Pancreas (tissue), 10 donors: Measurements from ENCODE around the gene STX18. TPM values are rescaled to one million over a fixed set of nuclear protein-coding genes. Genes with fewer than 3 reads are reported as not detected.

Experiments used
- ATAC-seq, 4 donors: fragments of 200-7000 bp; cut with Tn5 transposase; one replicate each; pipeline versions ENCODE4 v1.8.0 to v1.9.1; 2020; ENCODE audit warnings: mild to moderate bottlenecking in 4 of 4, moderate library complexity in 4 of 4
- DNase-seq, 6 donors: peaks; one replicate each; pipeline ENCODE4 v3.0.0-alpha.2; 2020
- FAIRE-seq: peaks from 2 replicates; lab custom pipeline; 2012; peaks lifted over from hg19 to GRCh38; lab: Jason Lieb, UNC
- H3K27ac ChIP-seq, 4 donors: fragments of 200-600 bp; sonication (generic); 1 replicate in 3 of 4; 2 replicates in 1 of 4; pipeline versions ENCODE4 v1.5.0 to v1.8.0; 2020
- H3K27me3 ChIP-seq, 4 donors: fragments of 200-600 bp; one replicate each; pipeline ENCODE4 v1.8.0; 2021
- H3K36me3 ChIP-seq, 3 donors: fragments of 200-600 bp; sonication (generic) in 1 of 3; one replicate each; pipeline versions ENCODE4 v1.5.0 to v1.8.0; 2020 to 2021
- H3K4me1 ChIP-seq, 3 donors: fragments of 200-600 bp; one replicate each; pipeline ENCODE4 v1.8.0; 2021
- H3K4me3 ChIP-seq, 4 donors: fragments of 200-600 bp; sonication (generic) in 2 of 4; one replicate each; pipeline versions ENCODE4 v1.5.0 to v1.8.0; 2020 to 2021
- H3K9me3 ChIP-seq, 4 donors: fragments of 200-600 bp; one replicate each; pipeline ENCODE4 v1.8.0; 2021
- WGBS, 2 donors: extraction: QIAGEN DNeasy Blood & Tissue Kit; methylation state at CpG; one replicate each; pipeline ENCODE4 v1.1.7; 2013; 5-methylcytosine and 5-hydroxymethylcytosine counted together
- intact Hi-C, 3 donors: fragments of 100-400 bp; cut with DNase I; formaldehyde crosslinking; loops; one replicate each; pipeline versions ENCODE4 v1.11.1 to v1.14.2; 2022
- polyA plus RNA-seq, 2 donors: library from polyadenylated mRNA; stranded (reverse); fragments of 200-250 nt; gene quantifications; one replicate each; pipeline ENCODE4 v1.2.3, GENCODE V29; 2013
- total RNA-seq, 6 donors: library from RNA; stranded (reverse); fragmentation: NEBNext Ultra II Directional in 4 of 6; extraction: Animal tissue kit (Norgen Biotek cat#: 25700) in 4 of 6; gene quantifications; one replicate each; pipeline versions ENCODE4 v1.2.1 to v1.2.4, GENCODE V29; 2021 to 2023
- TF ChIP-seq, protein P1 (sequence below), 4 donors: fragments of 200-600 bp; sonication (generic) in 3 of 4; IDR thresholded peaks; one replicate each; pipeline versions ENCODE4 v1.5.0 to v1.8.0; 2021; ENCODE audit warnings: antibody characterized with exemption in 4 of 4
- donor health status: healthy with polysubstance abuse.
- donor health status: DM: no; HTN: no; CAD: no; lungs with moderate emphysema.
- donor health status: DM: no; HTN: no; CAD: no.
- donor health status: control.
- donor health status: control.
- donor health status: Bipolar disorder and iron deficiency.
- donor health status: DM: yes; HTN: yes; CAD: no.
- donor health status: DM: no; HTN: no; CAD: no.
- donor health status: DM: no; HTN: no; CAD: no.
- donor health status: DM: yes; HTN: yes; CAD: no.

STX18 gene
- total and polyA plus RNA-seq, 8 donors = 13.6 to 35.9 (median 19.0) TPM

DNA sequence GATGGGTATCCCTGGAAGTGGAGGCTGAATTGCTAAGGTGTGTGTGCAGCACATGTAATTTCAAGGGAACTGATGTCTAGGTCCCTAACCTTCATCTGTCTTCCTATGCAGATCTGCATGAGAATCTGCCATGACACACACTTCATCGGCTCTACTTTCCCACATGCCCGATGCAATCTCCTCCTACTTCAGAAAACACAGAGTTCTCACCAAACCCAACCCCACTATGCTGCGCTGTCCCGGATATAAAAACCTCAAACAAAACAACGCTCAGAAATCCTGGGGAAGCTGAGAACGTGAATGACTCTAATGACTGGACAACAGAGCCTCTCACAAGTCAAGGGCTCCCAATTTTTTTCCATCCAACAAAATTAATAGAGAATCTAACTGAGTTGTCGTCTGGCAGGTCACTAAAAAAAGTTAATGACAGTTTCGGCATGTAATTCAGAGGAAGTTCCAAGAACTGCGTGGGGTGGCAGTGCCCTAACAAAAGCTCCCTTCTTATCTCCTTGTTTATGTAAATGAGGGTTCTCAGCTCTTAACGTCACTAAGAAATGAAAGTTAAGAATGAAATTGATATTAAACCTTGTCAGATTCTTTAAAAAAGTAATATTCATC, 39.0 kb downstream of the STX18 start:
- 36 to 44% methylated on average over 10 of the region's 10 CpGs for WGBS, 2 donors
- Histone ChIP-seq H3K36me3 (no peaks in the 10 kb centered on the region), H3K4me3 (peak overlapping the region in 1 of 4 donors; percentile 1), H3K9me3 (no peaks in the 10 kb centered on the region), H3K27ac (peak overlapping the region in 3 of 4 donors; percentile 25 to 61 (median 58)), H3K4me1 (peaks cover 4 to 33% (median 21%) of the 10 kb centered on the region in 3 donors), H3K27me3 (no peaks in the 10 kb centered on the region)
- no peak for DNase-seq
- TF ChIP-seq, protein P1, sequence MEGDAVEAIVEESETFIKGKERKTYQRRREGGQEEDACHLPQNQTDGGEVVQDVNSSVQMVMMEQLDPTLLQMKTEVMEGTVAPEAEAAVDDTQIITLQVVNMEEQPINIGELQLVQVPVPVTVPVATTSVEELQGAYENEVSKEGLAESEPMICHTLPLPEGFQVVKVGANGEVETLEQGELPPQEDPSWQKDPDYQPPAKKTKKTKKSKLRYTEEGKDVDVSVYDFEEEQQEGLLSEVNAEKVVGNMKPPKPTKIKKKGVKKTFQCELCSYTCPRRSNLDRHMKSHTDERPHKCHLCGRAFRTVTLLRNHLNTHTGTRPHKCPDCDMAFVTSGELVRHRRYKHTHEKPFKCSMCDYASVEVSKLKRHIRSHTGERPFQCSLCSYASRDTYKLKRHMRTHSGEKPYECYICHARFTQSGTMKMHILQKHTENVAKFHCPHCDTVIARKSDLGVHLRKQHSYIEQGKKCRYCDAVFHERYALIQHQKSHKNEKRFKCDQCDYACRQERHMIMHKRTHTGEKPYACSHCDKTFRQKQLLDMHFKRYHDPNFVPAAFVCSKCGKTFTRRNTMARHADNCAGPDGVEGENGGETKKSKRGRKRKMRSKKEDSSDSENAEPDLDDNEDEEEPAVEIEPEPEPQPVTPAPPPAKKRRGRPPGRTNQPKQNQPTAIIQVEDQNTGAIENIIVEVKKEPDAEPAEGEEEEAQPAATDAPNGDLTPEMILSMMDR (IDR thresholded peaks at IDR 0.05) = no peak
- no peak for FAIRE-seq
- intact Hi-C loops = no loop called here
- ATAC-seq = peak in 3 of 4 donors; percentile 41 to 55 (median 41)

DNA sequence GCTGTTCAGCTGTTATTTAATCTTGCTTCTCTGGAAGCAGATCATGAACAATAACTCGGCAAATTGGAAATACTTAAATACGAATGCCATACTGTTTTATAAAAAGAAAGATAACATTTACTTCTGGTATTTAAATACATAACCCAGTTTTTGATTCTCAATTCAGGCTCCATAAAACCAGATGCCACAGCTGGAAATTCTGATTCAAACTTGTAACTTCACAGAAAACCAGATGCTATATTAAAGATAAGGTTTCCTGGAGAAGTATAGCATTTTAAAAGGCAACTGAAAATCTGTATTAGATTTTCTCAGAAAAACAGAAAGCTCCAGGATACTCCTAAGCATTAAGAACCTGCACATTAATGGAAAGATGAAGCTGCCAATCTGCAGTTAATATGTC, 40.2 kb downstream of the STX18 start:
- no peaks in the 10 kb centered on the region for H3K36me3 ChIP-seq
- WGBS, 2 donors = 83 to 87% methylated on average over 2 of the region's 2 CpGs
- ATAC-seq (no peak), DNase-seq (no peak), FAIRE-seq (no peak)
- H3K9me3 ChIP-seq = no peaks in the 10 kb centered on the region
- H3K4me3 ChIP-seq = no peak overlapping the region
- H3K27me3 ChIP-seq = no peaks in the 10 kb centered on the region
- TF ChIP-seq, protein P1 (IDR thresholded peaks at IDR 0.05) = no peak
- peaks cover 4 to 33% (median 21%) of the 10 kb centered on the region in 3 donors for H3K4me1 ChIP-seq
- intact Hi-C loops = no loop called here
- H3K27ac ChIP-seq = peak overlapping the region in 1 of 4 donors; percentile 58

DNA sequence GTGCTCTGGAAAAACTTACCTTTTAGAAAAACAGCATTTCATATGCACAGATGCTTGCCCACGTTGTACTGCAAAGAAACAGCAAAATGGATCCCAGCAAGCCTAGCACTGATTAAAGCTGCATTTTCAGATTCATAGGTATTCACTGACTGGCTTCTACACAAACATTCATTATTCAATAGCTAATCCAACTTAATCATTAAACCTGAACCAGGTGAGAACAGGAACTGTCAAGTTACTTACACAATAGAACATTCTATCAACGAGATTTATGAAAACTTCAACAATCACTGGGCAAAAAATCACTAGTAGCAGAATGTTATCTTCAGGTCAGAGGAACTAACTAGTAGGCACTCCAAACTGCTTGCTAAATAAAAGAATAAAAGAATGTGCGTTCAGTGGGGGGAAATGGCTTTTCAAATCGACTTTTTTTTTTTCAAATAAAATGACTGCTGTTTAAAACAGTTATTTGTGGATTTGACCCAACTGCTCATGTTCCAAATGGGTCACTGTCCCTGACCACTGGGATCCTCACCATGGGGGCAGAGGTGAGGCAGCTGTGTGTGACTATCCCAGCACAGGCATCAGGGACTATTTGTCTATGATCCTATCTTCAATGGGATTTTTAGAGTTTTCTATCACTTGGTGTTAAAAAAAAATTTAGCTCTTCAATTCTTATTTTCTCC, 42.3 kb downstream of the STX18 start:
- 14 to 18% methylated on average over 4 of the region's 4 CpGs for WGBS, 2 donors
- TF ChIP-seq, protein P1 (IDR thresholded peaks at IDR 0.05) = no peak
- Histone ChIP-seq H3K4me3 (peak overlapping the region in 2 of 4 donors; percentile 4 to 13), H3K9me3 (no peaks in the 10 kb centered on the region), H3K27me3 (no peaks in the 10 kb centered on the region), H3K27ac (peak overlapping the region in 2 of 4 donors; percentile 45 to 57), H3K36me3 (no peaks in the 10 kb centered on the region), H3K4me1 (peaks cover 4 to 33% (median 21%) of the 10 kb centered on the region in 3 donors)
- intact Hi-C loops = no loop called here
- ATAC-seq (peak; percentile 59 to 87 (median 74)), DNase-seq (no peak), FAIRE-seq (no peak)

DNA sequence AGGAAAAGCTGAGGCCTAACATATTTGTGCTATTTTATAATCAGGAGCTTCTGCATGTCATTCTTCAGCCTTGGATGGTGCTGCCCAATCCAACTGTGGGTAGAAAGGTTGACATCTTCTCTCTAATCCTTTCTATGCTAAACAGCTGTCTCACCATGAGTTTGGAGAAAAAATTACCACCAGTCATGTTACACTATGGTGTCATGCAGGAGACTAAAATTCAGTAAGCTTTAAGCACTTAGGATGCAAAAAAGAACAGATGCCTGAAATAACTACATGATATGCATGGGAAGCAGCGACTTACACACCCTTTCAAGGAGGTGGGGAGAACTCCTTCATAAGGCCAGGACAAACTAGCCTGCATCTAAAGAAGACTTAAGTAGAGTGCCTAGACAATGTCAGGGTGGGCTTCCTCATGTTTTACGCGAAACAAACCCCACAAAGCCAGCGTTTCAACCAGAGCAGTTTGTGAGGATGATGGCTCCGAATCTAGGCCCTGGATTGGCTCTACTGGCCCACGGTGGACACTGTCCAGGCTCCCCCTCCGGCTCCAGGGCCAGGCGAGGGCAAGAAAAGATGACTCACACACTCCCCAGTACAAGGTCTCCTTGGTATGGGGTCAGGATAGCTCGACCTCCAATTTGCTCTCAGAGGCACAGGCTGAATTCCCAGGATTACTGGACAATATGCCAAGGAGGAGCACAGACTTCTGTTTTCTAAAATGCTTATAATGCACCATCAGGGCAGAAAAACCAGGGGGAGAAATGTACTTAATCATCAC, 45.1 kb downstream of the STX18 start:
- Histone ChIP-seq H3K9me3 (no peaks in the 10 kb centered on the region), H3K27me3 (no peaks in the 10 kb centered on the region), H3K4me3 (peak overlapping the region in 1 of 4 donors; percentile 4), H3K36me3 (no peaks in the 10 kb centered on the region), H3K27ac (peak overlapping the region in 2 of 4 donors; percentile 12 to 35), H3K4me1 (peaks cover 4 to 29% (median 21%) of the 10 kb centered on the region in 3 donors)
- intact Hi-C loops = no loop called here
- TF ChIP-seq, protein P1 (IDR thresholded peaks at IDR 0.05) = no peak
- DNase-seq (no peak), ATAC-seq (peak in 2 of 4 donors; percentile 42 to 50), FAIRE-seq (no peak)
- WGBS, 2 donors = 77% methylated on average over 9 of the region's 9 CpGs
